HG02885 (cell line): ENCODE results near the gene HSD3B7.
"Not testable (repeated sequence)": the region's sequence is repeated elsewhere in the genome, so short reads cannot be mapped to it uniquely, and the experiment has no call there.

Source experiments
- ATAC-seq: cut with Tn5 transposase; IDR thresholded peaks from one replicate; pipeline ENCODE4 v1.9.1; 2021; ENCODE audit warnings: mild to moderate bottlenecking; ENCODE audit not compliant: unreplicated experiment, poor library complexity

The HSD3B7 gene

DNA sequence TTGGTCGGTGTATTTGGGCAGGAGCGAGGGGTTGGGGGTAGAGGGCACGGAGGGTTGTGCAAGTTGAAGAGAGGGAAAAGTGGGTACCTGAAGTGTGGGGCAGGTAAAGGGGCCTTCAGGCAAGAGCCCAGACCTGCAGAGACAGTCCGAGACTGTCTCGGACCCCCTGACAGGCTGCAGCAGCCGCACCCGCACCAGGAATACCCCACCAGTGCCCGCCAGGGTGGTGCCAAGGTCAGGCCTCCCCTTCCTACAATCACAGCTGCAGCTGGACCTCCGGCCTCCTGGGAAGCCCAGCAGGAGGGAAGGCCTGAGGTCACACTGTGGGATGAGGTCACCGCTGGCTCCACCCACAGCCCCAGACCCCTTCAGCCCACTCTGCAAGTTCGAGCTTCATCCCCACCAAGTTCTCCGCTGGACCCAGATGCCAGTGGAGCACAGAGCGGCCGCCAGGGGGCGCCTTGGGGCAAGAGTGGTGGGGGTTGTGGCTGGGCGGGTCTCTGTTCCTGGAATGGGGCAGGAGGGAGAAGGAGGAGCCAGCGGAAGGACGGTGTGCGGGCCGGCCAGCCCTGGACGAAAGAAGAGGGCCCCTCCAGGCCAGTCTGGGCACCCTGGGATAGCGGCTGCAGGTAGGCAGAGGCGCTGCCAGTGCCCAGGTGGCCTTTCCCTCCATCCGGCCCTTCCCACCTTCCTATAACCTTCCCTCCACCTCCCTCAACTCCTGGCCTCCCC, at the start of gene HSD3B7:
HSD3B7 (plus strand) TSS at position 539 of the 732 bp plus-strand sequence. CDS start 452 bp downstream, outside the sequence.
- peak; percentile 62 for ATAC-seq

DNA sequence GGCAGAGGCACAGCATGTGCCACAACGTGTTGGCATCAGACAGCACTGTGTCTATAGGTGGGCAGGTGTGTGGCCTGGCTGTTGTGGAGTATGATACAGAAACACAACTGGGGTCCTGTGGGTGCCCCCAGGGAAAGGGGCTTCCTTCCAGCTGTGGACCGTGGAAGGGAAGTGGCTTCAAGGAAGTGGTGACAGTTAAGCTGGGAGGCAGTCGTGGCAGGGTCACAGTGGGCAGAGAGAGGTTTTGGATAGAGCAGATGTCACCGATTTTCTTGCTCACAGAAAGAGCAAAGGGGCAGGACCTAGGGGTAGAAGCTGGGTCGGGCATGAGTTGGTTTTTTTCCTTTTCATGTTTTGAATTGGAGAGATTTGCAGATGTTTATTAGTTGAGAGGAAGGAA, 47.3 kb upstream of the HSD3B7 start:
- ATAC-seq, result no peak

DNA sequence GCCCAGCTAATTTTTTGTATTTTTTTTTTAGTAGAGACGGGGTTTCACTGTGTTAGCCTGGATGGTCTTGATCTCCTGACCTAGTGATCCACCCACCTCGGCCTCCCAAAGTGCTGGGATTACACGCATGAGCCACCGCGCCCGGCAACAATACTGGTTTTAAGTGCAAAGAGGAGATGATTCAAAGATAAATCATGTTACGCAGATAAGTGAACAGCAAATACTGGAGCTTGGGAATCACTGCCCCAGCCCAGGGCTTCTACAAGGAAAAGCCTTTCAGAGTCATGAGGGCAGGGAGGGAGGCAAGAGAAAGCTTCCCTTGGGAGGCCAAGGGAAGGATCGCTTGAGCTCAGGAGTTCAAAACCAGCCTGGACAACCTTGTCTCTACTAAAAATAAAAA, 45.4 kb upstream of the HSD3B7 start:
- not testable (repeated sequence) for ATAC-seq

DNA sequence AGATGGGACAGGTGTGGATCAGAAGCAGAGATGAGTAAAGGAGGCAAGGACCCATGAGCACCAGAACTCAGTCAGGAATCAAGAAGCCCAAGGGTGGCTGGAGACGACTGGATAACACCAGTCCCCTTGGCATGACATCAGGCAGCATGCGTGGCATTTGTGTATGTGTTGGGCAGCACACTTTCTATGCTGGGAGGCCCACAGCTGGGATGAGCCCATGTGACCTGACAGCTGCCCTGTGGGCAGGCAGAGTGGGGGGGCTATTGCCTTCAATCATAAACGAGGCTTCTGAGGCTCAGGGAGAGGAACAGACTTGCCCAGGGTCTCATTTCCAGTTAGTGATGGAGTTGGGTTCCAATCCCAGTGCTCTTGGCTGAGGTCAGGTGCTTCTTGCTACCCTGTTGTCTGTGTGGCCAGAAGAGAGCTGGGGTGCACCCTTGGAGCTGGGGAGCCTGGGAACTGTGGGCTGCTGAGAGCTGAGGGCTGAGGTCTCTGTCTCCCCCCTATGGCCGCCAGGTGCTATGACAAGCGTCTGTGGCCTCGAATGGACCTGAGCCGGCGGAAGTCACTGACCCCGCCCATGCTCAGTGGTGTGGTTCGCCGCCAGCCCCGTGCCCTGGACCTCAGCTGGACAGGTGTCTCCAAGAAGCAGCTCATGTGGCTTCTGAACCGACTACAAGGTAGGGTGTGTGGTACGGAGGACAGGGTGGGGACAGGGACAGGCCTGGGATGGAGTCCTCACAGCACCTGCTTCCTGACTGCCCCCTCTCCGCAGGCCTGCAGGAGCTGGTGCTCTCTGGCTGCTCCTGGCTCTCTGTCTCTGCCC, 43.2 kb upstream of the HSD3B7 start:
- peak; percentile 95 for ATAC-seq

DNA sequence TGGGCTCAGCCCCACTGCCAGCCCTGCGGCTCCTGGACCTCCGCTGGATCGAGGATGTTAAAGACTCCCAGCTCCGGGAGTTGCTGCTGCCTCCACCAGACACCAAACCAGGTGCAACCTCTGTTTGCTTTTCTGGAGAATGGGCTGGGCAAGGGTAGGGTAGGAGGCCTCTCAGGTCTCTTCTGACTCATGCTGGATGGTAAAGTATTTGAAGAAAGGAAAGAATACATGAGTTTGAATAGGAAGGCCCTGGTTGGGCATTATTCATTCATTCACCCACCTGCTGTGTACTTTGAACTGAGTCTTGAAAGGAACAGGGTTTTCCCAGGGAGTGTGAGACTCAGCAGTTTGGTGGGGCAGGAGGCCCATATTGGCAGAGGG, 42.6 kb upstream of the HSD3B7 start:
- no peak for ATAC-seq

DNA sequence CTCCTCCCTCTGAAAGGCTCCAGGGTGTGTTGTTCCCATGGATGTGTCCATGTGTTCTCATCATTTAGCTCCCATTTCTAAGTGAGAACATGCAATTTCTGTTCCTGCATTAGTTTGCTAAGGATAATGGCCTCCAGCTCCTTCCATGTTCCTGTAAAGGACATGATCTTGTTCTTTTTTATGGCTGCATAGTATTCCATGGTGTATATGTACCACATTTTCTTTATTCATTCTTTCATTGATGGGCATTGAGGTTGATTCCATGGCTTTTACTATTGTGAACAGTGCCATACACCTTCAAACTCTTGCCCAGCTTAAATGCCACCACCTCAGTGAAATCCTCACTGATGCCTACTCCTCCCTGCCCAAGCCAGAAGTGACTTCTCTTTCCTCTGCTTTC, 40.7 kb upstream of the HSD3B7 start:
- no peak for ATAC-seq

DNA sequence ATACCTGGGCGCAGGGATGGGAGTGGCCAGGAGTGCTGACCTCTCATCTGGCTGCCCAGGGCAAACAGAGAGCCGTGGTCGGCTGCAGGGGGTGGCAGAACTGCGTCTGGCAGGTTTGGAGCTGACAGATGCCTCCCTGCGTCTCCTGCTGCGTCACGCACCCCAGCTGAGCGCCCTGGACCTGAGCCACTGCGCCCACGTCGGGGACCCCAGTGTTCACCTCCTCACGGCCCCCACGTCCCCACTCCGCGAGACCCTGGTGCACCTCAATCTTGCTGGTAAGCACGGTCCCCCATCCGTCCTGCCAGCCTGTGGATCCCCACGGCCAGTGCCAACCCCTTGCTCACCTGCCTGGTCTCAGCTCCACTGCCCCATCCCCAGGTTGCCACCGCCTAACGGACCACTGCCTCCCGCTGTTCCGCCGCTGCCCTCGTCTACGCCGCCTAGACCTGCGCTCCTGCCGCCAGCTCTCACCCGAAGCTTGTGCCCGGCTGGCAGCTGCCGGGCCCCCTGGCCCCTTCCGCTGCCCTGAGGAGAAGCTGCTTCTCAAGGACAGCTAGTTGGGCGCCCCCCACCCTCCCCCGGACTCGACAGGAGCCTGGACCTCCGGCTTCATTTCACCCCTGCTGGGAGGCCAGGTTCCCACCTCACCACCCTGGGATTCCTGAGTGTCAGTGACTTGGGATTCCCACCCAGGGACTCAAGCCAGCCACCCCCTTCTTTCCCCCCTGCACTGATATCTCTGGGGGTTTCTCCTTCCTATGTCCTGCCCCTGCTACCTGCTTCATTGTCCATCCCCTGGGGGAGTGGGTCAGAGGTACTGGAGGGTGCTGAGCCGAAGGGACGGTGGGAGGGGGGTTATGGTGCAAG, 38.1 kb upstream of the HSD3B7 start:
- no peak for ATAC-seq

DNA sequence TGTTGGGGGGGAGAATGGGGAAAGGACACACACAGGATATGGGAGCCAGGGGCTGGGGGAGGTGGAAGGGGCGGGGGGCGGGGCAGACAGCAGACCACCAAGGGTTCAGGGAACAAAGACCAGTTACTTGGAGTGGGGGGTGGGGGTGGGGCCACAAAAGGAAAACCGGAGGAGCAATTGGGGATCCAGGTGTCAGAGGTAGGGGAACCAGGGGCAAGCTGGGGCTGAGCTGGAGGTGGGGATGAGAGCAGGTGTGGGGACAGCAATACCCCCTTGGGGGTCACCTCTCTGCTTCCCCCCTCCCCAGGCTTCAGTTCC, 37.5 kb upstream of the HSD3B7 start:
- ATAC-seq, result no peak

DNA sequence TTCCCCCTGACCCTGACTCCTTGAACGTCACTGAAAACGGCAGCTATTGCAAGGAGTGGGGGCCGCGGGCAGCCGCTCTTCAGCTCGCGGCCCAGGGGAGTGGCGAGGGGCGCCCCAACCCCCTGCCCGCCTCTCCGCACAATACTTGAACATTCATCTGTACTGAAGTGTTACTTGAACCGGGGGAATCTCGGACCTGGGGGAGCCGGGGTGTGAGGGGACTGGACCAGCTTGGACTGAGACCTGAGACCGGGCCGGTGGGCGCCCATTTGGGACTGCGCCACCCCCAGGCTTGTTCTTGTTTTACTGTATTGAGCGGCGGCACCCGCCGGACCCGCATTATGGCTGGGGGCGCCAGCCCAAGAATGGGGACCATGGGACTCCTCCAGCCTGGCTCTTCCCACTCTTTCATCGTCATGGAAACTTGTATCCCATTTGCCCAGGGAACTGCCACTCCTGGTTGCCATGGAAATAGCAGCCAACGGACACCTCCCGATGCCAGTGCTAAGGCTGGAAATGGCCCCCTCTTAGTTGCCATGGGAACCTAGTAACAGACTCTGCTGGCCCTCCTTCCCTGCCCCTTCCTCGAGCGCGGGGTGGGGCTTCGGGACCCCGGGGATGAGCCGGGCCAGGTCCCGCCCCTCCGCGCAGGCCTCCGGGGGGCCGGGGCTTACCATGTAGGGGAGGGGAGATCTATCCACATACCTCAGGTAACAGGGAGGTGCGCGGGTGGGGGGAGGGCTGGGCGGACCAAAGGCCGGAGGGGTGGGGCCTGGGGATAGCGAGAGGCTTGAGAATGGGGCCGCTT, 36.9 kb upstream of the HSD3B7 start:
- ATAC-seq, result peak; percentile 4

DNA sequence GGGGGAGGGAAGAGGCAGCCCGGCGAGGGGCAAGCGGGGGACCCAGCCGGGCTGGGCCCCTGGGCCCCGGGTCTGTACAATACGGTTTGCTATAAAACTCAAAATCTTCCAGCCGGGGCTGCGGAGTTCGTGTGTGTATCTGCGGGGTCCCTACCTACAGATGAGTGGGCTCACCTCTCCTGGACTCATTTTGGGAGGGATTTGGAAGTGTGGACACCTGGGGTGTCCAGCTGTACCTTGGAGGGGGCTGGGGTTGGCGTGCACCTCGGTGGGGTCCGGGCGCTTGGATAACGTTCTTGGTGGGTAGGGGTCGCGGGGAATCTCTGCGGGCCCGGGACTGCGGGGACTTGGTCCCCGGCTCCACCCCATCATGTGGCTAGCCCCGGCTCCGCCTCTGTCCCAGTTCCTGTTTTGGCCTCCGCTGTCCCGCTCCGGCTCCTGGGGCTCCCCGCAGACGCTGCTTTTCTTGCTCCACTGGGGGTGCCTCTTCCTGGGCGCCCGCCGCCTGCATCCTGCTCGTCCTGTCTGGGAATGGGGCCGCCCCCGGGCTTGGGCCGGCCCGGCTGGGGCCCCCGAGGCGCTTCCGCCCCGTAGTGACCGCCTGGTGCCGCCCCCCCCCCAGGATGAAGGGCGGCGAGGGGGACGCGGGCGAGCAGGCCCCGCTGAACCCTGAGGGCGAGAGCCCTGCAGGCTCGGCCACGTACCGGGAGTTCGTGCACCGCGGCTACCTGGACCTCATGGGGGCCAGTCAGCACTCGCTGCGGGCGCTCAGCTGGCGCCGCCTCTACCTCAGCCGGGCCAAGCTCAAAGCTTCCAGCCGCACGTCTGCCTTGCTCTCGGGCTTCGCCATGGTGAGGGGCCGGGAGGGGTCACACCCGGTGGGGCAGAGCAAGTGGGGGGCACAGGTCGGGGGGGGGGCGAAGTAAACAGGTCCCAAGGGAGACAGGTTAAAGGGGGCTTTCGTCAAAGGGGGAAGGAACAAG, 36.0 kb upstream of the HSD3B7 start, which contains the start of gene ORAI3:
ORAI3 (plus strand) TSS at position 402 of the 983 bp plus-strand sequence; CDS start at position 624, 222 bp downstream.
- peak; percentile 68 for ATAC-seq

DNA sequence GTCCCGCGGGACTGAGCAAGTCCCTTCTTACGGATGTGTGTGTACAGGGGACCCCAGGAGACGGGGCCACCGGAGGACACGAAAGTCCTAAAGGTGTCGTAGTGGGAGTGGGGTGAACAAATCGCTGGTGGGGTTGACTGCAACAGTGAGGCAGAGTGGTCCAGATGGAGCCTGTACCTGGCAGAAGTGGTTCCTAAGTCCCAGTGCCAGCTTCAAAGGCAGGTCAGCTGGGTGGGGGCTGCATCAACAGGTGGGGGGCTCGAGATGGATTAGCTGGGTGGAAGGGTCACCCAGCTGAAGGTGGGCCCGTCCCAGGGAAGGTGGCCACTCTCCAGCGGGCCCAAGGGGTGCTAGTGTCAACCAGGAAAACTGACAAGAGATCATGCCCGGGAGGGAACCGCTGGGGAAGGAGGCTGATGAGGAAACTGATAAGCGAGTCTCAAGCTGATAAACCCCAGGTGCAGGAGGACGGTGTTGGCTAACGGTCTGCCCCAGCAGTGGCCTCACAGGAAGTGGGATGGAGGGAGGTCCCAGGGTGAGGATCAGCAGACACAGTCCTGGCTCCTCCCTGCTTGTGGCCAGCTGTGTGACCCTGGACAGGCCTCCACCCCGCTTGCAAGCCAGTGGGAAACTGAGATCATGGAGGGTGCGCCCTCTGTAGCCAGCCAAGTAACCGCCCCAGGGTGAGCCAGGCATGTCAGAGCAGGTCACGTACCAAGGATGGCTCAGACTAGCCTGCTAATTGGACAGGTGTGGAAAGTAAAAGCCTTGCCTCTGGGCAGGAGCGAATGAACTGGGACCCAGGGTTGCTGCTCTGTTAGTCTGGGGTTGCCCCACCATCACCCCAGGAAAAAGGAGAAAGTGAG, 35.1 kb upstream of the HSD3B7 start:
- peak; percentile 47 for ATAC-seq

DNA sequence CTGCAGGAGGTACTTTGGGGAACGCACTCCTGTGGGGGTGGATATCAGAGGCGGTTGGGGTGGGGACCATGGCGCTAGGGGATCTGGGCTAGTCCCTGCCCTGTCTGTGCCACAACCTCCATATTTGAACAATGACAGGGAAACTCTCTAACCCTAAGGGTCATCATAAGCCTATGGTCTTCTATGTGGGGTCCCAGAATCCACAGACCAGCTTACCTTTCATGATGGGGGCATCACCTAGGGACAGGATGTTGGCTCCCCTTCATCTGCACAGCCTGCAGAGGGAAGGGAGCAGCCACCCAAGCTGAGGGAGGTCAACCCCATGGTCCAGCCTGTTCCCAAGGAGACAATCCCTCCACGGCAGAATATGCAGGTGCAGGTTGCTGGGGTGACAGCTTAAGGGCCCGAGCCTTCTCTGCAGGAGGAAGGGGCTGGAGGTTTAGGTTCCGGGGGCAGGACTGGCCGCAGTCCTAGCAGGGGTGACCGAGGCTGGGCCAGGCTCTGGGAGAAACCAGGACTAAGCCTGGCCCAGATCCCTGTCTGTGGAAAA, 34.4 kb upstream of the HSD3B7 start:
- no peak for ATAC-seq

DNA sequence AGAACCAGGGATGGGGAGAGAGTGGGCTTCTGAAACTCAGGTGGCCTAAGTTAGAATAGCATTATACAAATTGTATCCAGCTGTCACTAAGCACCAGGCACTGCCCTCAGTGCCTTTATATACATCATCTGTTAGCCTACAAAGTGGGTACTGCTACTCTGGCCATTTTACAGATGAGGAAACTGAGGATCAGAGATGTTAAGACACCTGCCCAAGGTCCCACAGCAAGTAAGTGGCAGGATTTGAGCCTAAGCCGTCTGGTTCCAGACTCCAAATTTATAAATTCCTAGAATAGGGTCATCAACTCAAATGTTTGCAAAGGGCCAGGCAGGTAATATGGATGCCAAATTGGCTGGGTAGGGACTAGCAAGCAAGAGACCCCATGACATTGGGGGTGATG, 33.8 kb upstream of the HSD3B7 start:
- no peak for ATAC-seq

DNA sequence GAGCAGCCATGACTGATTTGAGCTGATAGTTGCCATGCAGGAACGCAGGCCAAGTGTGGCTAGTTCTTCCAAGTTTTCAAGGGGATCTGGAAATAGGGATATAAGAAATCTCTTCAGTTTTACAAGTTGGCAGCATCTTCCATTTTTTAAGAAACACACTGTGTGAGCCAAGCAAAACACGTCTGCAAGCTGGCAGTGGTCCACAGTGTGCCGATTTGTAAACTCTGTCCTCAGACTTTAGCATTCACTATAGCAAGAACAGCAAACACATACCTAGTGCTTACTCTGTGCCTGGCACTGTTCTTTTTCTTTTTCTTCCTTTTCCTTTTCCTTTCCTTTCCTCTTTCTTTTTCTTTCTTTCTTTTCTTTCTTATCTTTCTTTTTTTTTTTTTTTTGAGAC, 33.3 kb upstream of the HSD3B7 start:
- ATAC-seq, result no peak

DNA sequence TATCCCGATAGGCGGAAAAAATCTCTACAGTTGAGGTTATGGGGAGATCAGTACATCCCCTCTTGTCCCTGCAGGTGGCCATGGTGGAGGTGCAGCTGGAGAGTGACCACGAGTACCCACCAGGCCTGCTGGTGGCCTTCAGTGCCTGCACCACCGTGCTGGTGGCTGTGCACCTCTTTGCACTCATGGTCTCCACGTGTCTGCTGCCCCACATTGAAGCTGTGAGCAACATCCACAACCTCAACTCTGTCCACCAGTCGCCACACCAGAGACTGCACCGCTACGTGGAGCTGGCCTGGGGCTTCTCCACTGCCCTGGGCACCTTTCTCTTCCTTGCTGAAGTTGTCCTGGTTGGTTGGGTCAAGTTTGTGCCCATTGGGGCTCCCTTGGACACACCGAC, 31.9 kb upstream of the HSD3B7 start:
- ATAC-seq, result no peak

DNA sequence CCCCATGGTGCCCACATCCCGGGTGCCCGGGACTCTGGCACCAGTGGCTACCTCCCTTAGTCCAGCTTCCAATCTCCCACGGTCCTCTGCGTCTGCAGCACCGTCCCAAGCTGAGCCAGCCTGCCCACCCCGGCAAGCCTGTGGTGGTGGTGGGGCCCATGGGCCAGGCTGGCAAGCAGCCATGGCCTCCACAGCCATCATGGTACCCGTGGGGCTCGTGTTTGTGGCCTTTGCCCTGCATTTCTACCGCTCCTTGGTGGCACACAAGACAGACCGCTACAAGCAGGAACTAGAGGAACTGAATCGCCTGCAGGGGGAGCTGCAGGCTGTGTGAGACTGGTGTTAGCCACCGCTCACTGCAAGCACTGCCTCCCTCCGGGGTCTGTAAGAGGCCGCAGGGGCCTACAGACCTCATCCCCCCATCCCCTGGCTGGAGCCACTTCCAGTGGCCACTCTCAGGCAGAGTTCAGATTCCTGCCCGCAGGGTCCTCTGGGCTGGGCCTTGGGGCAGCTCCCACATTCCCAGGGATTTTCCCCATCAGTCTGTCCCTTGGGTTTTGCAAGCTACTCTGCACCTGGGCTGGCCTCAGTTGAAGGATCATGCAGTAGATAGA, 31.4 kb upstream of the HSD3B7 start:
- ATAC-seq, result no peak

DNA sequence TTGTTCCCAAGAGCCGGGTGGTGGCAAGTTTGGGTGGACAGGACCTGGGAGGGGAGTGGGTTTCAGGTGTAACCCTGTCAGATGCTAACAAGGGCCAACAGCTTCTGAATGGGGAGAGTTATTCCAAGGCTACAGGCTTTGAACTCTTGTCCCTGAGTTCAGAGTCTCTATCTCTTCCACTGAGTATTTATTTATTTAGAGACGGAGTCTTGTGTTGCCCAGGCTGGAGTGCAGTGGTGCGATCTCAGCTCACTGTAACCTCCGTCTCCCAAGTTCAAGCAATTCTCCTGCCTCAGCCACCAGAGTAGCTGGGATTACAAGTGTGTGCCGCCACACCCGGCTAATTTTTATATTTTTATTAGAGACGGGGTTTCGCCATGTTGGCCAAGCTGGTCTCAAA, 30.0 kb upstream of the HSD3B7 start:
- no peak for ATAC-seq
